GM12878 (cell line): Measurements from ENCODE around the gene REPS2.

Experiments
- BCL11A ChIP-seq: IDR thresholded peaks from 2 replicates; pipeline ENCODE4 v1.6.1; 2011; ENCODE audit warnings: low read depth, low read length
- CHD2 ChIP-seq: IDR thresholded peaks from 2 replicates; pipeline ENCODE4 v1.6.1; 2011; ENCODE audit warnings: low read depth, low read length, improper control_type of control experiment, borderline replicate concordance
- EP300 ChIP-seq, 2 experiments: fragments of 150-350 bp in 1 of 2; IDR thresholded peaks; 2 replicates each; pipeline ENCODE4 v1.6.1; 2011 to 2012; ENCODE audit warnings: low read depth in 2 of 2, low read length in 2 of 2, borderline replicate concordance in 1 of 2, improper control_type of control experiment in 1 of 2, inconsistent platforms in 1 of 2; ENCODE audit not compliant: control insufficient read depth in 1 of 2
- EZH2 ChIP-seq: IDR thresholded peaks from 2 replicates; pipeline ENCODE4 v1.6.1; 2012; ENCODE audit warnings: low read depth, mild to moderate bottlenecking, control low read depth, inconsistent platforms, low read length, borderline replicate concordance; ENCODE audit not compliant: control insufficient read depth
- GABPA ChIP-seq: IDR thresholded peaks from 2 replicates; pipeline ENCODE4 v1.6.1; 2014; ENCODE audit warnings: antibody characterized with exemption, low read depth, mild to moderate bottlenecking, inconsistent platforms
- LARP7 ChIP-seq: fragments of 450-650 bp; IDR thresholded peaks from 2 replicates; pipeline ENCODE4 v1.6.1; 2017; ENCODE audit warnings: mild to moderate bottlenecking
- MTA2 ChIP-seq: fragments of 450-650 bp; IDR thresholded peaks from 2 replicates; pipeline ENCODE4 v1.6.1; 2016; ENCODE audit warnings: low read depth, mild to moderate bottlenecking, moderate library complexity
- NFIC ChIP-seq: IDR thresholded peaks from 2 replicates; pipeline ENCODE4 v1.6.1; 2012; ENCODE audit warnings: low read depth, mild to moderate bottlenecking, inconsistent platforms, low read length, moderate library complexity
- POLR2AphosphoS5 ChIP-seq: IDR thresholded peaks from 2 replicates; pipeline ENCODE4 v1.6.1; 2011; ENCODE audit warnings: mild to moderate bottlenecking, low read length, inconsistent platforms
- RAD21 ChIP-seq: IDR thresholded peaks from 2 replicates; pipeline ENCODE4 v1.6.1; 2011; ENCODE audit warnings: mild to moderate bottlenecking, low read depth, low read length, moderate library complexity; ENCODE audit not compliant: insufficient read depth
- YY1 ChIP-seq: IDR thresholded peaks from 2 replicates; pipeline ENCODE4 v1.6.1; 2011; ENCODE audit warnings: low read depth, mild to moderate bottlenecking, low read length
- ZNF274 ChIP-seq: IDR thresholded peaks from one replicate; pipeline ENCODE4 v1.8.0; 2011; ENCODE audit not compliant: insufficient read length, insufficient read depth
- TF ChIP-seq, protein P1 (sequence below), 3 experiments: IDR thresholded peaks in 2 of 3; conservative IDR thresholded peaks in 1 of 3; 2 replicates each; pipeline ENCODE4 v1.5.1; 2011; ENCODE audit warnings: low read depth in 3 of 3, low read length in 3 of 3, mild to moderate bottlenecking in 3 of 3, control low read depth in 2 of 3, moderate library complexity in 2 of 3, inconsistent platforms in 1 of 3, mixed read lengths in 1 of 3; ENCODE audit not compliant: control insufficient read depth in 2 of 3, insufficient read depth in 1 of 3; ENCODE audit errors: extremely low read depth in 1 of 3

DNA sequence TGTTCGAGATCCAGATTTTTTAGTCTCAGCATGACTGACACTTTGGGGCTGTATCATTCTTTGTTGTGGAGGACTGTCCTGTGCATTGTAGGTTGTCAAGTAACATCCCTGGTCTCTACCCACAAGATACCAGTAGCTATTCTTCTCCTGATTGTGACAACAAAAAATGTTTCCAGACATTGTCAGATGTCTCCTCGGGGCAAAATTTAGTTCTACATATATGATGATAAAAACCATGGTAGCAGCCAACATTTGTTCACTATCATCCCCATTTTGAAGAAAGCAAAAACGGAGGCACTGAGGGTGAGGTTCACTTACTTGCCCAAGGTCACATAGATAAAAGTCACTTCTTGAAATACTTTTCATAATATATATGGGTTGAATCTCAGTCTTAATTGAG is 11.3 kb downstream of the REPS2 start:
- TF ChIP-seq GABPA (no peak), BCL11A (no peak), NFIC (no peak), MTA2 (no peak), LARP7 (no peak), YY1 (no peak), ZNF274 (no peak), EP300 (IDR thresholded peaks at IDR 0.05; ENCODE audit: borderline replicate concordance in 1 of 2, control insufficient read depth in 1 of 2, low read depth in 2 of 2, low read length in 2 of 2) (no peak), POLR2AphosphoS5 (no peak), EZH2 (no peak), CHD2 (no peak), RAD21 (no peak)
- TF ChIP-seq, protein P1, sequence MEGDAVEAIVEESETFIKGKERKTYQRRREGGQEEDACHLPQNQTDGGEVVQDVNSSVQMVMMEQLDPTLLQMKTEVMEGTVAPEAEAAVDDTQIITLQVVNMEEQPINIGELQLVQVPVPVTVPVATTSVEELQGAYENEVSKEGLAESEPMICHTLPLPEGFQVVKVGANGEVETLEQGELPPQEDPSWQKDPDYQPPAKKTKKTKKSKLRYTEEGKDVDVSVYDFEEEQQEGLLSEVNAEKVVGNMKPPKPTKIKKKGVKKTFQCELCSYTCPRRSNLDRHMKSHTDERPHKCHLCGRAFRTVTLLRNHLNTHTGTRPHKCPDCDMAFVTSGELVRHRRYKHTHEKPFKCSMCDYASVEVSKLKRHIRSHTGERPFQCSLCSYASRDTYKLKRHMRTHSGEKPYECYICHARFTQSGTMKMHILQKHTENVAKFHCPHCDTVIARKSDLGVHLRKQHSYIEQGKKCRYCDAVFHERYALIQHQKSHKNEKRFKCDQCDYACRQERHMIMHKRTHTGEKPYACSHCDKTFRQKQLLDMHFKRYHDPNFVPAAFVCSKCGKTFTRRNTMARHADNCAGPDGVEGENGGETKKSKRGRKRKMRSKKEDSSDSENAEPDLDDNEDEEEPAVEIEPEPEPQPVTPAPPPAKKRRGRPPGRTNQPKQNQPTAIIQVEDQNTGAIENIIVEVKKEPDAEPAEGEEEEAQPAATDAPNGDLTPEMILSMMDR (IDR thresholded peaks at IDR 0.05 in 2 of 3, conservative IDR thresholded peaks at IDR 0.05 in 1 of 3; ENCODE audit: control insufficient read depth in 2 of 3, extremely low read depth in 1 of 3, insufficient read depth in 1 of 3, low read depth in 3 of 3, low read length in 3 of 3): no peak
